Fibroblast of skin of right quadriceps (primary cell): ENCODE measurements around the gene RNU1-4.
"Not testable (repeated sequence)": the region's sequence is repeated elsewhere in the genome, so short reads cannot be mapped to it uniquely, and the experiment has no call there.

Experiments
- DNase-seq: peaks from one replicate; pipeline ENCODE4 v3.0.0-alpha.2; 2013

The RNU1-4 gene

DNA sequence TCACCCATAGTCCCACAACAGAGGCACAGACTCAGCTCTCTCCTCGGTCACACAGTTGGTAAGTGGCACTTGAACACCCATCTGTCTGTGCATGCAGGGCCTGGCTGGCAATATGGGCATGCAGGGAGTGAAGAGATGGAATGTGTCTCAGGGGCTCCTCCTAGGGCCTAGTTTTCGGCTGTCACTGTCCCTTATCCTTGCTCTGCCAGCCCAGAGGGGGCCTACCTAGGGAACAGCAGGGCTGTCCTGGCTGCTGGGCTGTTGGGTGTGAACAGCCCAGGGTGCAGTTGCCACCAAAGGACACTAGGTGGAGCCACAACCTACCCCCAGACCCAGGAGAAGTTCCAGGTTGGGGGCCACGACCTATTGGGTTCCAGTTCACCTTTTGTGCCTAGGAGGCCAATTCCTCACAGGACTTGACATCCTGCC is 30.6 kb upstream of the RNU1-4 start:
- not testable (repeated sequence) for DNase-seq

DNA sequence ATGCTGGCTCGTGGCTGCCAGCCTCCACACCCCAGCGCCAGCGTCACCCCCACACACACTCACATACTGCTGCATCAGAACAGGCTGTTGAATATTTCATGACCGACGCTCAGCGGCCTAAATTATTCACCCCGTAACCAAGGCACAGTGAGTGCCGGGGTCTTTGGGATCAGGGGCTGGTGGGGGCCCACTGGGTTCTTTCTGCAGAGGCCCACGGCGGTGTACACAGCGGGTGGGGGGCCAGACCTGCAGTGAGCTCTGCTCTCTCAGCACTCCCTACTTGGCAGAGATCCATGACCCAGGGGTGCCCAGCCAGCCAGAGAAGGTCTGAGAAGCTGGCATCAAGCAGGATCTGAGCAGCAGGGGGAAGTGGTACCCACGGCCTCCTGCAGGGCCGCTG is 29.7 kb upstream of the RNU1-4 start:
- DNase-seq: not testable (repeated sequence)

DNA sequence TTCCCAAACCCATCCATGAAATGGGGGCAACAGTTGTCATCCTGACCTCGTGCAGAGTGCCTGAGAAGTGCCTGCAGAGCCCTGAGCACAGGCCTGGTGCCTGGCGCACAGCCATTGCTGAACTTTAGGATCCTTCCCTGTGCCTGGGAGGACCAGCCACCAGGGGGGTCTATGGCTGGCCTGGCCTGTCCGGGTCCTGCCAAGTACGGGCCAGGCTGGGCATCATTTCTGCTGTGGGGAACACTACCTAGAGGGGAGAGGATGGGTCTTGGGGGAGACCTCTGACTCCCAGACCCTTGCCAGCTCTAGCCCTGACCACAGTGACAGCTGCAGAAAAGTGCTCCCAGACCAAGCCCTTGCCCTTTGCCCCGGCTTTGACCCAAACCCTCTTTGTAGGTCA is 28.2 kb upstream of the RNU1-4 start:
- DNase-seq: not testable (repeated sequence)

DNA sequence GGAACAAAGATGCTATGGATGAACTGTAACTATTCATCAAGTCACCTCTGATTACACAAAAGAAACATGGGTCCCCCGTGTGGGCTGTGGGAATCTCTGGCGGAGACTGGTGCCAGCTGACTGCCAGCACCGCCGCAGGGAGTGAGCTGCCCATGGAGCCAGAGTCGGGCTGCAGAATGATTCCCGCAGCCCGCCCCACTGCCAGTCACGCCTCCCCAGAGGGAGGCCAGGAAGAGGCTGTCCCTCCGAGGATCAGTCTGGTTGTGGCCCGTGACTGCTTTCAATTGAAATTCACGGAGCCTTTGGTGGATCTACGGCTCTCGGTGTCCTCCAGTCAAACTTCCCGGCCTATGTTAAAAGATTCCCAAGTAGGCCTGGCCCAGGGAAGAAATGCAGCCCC is 27.7 kb upstream of the RNU1-4 start:
- not testable (repeated sequence) for DNase-seq

DNA sequence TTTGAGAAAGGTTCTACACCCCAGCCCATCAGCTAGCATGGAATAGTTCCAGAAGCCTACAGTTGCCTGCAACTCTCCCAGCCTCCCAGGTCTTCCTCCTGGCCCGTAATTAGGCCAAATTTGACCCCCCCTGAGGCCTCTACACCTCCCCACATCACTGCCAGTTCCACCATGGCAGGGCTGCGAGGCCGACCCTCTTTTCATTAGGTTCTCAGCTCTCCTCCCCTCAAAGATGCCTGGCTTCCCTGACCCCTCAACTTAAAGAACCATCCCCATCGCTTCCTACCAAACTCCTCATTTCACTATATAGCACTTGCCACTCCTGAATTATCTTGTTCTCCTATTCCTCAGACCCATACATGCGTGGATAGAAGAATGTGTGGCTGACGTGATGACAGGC is 27.3 kb upstream of the RNU1-4 start:
- not testable (repeated sequence) for DNase-seq

DNA sequence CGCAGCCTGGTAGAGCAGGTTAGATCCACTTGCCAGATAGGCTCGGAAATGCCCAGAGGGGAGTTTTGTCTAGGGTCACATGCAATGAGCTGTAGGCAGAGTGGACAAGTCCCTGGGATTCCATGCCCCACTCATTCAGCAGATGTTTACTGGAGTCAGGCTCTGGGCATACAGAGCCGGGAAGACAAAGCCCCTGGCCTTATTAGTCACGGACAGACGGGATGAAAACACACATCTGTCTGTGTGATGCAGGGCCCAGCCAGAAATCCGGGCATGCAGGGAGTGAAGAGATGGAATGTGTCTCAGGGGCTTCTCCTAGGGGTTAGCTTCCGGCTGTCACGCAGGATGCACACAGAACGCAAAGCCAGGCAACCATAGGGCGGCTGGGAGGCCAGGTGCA is 26.8 kb upstream of the RNU1-4 start:
- not testable (repeated sequence) for DNase-seq

DNA sequence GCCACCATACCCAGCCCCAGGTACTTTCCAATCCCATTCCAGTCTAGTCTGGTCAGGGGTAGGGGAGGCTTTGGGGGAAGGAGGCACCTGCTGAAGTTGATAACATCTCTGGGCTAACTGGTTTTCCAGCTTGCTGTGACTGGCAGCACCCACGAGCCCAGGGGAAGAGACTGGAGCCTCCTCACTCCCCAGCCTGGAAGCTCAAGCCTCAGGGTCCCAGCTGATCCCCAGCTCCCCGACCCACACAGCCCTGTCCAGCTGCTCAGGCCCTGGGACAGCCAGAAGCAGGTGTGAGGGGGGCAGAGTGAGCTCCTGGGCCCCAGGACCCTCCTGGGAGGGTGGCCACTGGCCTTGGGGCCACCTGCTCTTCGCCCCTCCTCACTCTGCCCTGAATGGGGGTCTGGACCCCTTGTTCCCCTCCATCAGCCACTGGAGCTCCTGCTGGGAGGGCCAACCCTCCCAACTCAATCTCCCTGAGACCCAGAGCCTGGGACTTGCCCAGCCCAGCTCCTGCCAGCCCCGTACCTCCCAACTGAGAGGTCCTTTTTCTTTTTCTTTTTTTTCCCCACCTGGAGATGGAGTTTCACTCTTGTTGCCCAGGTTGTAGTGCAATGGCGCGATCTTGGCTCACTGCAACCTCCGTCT is 23.5 kb upstream of the RNU1-4 start:
- DNase-seq: no peak

DNA sequence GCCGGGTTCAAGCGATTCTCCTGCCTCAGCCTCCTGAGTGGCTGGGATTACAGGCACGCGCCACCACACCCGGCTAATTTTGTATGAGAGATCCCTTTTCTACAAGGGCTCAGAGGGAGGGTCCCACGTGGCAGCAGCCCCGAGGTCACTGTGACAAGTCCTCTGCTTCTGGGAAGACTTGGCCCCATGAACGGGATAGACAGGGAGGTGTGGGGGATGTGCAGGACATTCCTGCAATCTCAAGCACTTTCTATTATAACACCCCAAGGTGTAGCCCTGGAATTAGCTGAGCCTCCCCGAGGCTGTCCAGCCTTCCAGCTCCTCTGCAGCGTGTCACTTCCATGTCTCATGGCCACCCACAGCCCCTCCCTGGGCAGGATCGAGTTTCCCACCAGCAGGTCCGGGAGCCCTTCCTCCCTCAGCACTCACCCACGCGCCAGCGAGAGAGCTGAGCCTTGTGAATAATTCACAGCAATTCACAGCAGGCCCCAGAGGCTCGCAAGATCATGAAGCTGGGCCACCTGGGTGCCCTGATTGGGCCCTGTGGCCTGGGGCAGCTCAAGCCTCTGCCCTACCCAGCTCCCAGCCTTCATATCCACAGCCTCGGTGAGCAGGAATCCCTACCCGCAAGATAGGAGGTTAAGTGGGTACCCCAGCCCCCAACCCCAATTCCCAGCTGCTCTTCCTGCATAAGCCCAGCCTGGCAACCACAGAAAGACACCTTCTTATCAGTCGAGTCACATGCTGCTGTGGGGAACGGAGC is 22.8 kb upstream of the RNU1-4 start:
- no peak for DNase-seq

DNA sequence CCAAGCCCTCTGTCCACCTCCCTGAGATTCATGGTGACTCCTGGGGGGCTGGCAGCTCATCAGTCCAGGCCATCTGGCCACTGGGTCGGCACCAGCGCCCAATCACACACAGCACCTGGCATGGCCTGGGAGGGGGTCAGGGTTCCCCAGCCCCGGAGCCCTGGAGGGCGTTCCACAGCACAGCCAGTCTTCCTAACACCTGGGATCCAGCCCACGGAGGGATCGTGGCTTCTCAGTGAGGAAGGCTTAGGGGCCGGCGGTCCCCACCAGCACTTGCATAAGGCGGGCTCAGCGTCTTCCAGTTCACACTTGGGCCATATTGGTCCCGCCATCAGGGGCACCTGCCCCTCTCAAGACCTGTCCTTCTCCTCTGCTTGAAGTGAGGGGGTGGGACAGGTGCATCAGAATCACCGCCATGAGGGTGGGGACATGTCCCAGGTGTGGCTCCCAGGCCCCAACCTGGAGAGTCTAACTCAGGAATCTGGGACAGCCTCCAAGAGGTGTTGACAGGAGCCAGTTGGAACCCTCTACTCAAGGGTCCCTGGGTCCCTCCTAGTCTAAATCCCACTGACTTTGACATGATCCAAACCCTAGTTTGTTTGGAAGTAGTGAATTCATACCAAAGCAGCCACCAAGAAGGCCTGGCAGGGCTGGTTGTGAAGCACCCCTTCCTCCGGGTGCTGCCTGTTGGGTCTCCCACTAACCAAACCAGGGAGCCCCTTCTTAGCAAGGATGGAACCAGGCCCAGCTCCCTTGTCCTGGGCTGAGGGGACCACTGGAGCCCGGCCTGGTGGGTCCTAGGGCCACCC is 22.0 kb upstream of the RNU1-4 start:
- not testable (repeated sequence) for DNase-seq

DNA sequence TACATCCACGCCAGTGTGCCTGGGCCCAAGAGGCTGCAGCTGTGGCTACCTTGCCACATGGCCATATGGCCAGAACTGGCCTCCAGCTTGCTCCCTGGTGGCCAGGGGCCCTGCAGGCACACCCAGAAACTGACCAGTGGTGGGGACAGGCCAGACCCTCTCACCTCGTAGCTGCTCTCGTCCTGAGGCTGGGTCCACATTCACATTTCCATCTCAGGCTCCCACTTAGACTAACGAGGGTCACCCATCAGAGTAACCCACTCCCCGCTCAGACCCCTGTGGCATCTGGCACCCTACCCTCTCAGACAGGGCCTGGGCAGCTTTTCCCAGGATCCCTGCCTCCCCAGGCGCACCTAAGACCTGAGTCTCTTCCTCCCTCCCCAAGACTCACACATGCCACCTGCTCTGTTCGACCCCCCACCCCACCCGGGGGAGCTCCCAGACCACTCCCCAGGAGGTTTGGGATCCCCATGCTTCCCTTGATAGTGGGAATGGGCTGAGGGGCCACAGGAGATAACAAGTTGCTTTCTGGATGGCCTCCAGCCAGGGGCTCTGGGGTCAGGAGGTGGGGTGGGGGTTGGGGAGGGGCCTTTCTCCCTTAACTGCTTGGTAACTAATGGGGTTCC is 21.3 kb upstream of the RNU1-4 start:
- no peak for DNase-seq

DNA sequence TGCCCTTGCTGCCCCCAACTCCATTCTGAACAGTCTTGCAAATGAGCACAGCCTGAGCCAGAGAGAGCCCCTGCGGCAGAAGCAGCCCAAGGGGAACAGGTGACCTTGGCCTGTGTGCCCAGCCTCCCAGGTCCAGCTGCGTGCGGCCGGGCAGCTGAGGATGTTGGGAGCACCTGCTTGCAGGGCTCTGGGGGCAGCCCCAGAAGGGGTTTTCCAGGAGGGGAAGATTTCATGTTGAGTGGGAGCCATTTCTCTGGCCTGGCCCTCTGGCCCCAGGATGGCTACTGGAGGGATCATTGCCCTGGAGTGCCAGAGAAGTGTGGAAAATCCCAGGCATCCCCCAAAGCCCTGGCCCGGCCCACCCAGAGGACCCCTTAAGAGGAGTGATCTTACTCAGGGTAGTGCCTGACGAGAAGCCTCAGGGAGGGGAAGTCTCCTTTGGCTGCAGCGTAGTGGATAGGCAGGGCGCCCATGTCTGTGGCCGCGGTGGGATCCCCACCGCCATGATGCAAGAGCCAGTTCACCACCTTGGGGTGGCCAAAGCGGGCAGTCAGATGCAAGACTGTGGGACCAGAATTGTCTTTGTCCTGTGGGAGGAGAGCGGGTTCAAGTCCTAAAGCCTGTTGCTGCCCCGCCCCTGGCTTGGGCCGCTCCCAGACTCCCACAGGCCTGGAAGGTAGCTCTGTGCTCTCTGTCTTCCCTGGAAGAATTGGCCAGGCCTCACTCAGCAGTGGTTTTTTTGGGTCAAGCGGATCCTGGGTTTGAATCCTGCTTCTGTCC is 20.6 kb upstream of the RNU1-4 start:
- no peak for DNase-seq

DNA sequence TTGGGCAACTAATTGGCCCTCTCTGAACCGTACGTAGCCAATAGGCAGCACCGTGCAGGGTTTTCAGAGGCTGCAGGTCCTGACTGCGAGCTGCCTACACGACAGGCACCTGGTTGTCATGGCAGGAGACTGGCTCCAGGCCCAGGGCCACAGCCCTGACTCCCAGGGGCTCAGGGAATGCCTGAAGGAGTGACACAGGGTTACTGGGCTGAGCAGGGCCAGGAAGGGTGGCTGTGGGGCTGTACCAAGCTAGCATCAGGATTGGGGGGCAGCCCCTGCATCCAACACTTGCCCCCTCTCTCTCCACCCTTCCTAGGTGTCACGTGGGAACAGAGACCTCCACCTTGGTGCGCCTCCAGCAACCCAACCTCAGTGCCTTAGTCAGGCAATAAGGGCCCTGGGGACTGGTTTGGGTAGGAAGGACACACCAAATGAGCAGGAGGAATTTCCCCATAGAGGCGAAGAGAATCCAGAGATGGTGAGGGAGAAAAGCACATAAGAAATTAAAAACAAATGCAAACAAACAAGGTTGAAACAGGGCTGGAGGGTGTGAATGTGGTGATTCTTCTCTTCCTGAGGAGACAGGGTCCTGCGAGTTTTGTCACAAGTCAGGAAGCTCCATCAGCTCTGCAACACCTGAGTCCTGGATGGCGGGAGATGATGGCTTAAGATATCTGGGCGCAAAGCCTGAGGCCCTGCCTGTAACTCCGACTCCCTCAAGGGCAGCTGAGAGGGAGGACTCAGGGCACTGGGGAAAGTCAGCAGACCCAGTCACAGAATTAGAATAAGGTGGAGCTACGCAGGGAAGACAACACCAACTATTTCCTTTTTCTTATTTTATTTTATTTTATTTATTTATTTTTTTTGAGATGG is 19.7 kb upstream of the RNU1-4 start:
- no peak for DNase-seq

DNA sequence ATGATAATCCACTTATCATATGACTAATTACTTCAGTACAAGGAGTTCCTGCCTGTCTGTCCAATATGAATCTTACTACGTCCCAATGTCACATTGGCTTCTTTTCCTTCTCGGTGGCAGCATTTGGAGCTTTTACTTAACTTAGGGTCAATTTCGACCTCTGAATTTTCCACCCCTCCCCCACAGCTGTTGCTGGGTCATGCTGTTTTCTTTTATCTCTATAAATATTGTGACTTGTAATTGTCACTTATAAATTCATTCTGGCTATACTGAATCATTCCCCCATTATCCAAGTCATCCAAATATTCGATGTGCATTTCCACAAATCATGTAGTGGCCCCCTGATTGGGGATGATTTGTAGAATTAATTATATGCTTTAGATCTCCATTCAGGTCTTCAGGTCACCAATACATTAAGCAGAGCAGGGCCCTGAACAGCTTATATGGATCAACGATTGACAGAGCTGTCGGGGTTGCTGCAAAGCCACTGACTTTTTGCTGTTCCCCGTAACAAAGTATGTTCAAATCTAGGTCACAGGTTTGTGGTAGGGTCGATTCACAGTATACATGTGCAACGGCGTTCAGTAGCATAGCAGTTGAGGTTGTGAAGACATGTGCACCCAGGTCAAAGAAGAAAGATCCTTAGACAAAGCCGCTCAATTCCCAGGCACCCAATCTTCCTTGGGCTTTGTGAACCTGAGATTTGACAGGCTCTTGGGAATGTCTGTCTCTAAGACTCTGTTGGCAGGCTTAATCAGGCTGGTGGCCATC is 18.3 kb upstream of the RNU1-4 start:
- no peak for DNase-seq

DNA sequence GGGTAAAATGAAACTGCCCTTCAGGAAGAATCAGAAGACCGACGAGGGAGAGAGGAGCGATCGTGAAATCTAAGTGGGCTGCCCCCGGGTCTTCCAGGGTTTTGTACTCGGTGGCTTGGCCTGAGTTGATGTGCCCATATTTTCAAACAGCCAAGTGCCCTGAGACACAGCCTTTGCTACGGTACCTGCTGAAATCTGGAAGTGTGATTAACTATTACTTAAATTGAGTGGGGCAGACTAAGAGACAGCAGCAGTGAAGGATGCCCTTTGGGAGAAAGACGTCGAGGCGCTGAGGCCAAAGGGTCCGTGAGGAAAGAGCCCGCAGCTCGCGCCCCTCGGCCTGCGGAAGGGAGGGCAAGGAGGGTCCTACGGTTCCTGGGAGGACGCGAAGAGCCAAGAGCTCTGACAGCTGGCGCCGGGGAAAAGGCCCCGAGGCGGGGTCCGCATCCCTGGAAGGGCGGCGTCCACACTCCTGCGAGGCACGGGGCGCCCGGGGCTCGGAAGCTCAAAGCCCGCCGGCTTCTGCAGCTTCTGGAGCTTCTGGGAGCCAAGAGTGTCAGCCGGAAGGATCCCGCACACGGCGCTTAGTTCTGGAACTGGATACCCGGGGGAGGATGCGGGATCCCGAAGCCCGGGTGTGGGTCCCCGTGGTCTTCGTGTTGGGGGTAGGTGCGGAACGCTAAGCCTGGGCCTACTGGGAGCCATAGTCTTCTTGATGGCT is 15.4 kb upstream of the RNU1-4 start:
- DNase-seq: no peak

DNA sequence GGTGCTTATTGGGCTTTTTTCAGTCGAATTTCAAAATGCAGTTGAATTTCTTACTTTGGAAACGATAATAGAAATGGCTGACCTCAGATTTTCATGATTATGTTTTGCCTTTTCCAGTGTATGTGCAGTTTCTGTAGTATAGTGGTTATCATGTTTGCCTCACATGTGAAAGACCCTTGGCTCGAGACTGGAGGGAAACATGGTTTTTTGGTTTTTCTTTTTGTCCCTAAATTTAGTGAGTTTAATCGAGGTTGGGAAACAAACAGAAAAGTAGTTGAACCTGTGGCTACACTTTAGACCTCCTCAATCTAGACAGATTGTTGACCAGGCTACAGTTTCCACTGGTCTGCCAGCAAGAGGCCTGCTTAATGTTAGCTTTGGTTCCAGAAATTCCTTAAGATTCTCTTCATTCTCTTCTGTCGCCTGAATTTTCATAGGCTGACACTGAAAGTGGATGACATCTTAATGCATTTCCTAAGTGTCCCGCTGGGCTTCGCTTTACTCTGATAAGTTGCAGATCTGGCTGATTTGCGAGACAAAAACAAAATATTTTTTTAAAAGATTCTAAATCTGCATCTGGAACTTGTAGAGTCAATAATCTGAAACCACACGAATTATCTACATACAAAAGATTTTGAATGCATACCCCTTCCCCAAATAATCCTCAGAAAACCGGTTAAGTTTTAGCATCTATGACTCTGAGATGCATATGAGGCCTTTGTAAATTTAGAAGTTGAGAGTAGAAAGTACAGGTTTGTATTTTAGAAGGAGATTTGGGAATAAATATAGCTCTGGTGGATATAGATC is 14.7 kb upstream of the RNU1-4 start:
- not testable (repeated sequence) for DNase-seq

DNA sequence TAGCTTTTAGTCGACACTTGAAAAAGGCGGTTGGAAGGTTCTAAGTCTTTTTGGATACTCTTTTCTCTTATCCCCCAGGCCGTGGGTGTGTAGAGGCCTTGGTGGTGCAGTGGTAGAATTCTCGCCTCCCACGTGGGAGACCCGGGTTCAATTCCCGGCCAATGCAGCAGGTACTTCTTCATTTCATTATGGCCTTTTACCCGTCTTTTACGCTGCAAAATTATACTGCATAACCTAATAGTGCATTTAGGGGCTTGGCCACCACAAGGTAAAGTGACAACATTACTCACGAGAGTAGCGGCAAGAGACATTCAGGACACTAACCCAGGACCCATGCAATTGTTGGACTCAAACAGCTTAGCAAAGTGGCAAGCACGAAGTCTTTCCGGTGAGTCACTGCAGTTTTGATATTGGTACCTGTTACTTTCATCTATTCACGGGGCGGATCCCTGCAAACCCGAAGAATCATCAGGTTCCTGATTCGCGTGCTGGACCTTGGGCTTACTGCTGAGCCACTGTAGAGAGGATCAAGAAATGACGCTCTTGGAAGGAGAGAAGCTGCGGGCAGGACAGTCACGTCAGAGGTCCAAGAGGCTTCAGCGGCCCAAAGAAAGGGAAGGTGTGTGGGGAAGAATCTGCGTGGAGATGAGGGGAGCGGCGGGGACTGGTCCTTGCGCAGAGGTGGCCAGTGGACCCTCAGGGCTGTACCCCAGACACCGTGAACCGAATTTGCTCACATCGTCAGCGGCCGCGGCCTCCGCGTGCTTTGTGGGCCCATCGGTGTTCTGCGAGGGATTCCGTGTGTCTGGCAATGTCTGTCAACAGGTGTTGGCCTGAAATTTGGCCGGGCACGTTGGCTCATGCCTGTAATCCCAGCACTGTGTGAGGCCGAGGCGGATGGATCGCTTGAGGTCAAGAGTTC is 12.9 kb upstream of the RNU1-4 start:
- peak; percentile 63 for DNase-seq

DNA sequence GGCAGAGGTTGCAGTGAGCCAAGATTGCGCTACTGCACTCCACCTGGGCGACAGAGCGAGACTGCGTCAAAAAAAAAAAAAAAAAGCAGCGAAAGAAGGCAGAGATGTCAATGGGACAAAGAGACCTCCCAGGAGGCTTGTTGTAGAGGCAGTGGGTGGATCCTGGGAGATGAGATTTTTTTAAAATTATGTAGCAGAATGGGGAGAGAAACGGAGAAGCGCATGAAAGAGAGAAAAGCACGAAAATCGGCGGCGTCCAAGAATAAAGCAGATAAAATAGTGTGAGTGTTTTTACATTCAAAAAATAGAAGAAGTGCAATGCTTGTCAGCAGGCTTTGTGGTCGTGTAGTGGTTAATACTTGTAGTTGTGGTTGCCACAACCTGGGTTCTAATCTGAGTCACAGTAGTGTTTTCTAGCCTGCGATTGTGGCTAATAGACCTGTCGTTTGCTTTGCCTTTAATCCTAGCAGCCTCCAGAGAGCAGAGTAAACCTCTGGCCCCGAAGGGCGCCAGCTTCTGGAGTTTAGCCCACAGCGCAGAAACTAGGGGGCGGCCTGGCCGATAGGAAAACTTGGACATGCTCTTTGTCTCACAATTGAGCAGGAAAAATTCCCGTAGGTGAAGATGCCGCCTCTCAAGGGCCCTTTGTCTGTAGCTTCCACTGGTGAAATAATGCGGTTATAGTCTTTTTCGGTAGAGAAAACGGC is 11.9 kb upstream of the RNU1-4 start:
- DNase-seq: not testable (repeated sequence)
